GM10266 (cell line): ENCODE data around the gene ZRANB2.

Experiments
- DNase-seq: peaks from one replicate; pipeline ENCODE4 v3.0.0; 2012; ENCODE audit errors: extremely low spot score
- TF ChIP-seq, protein P1 (sequence below): IDR thresholded peaks from 2 replicates; pipeline ENCODE4 v1.5.1; 2012; ENCODE audit warnings: mild to moderate bottlenecking, low read depth; ENCODE audit not compliant: control insufficient read depth, insufficient read depth; ENCODE audit errors: missing control alignments

Gene ZRANB2

DNA sequence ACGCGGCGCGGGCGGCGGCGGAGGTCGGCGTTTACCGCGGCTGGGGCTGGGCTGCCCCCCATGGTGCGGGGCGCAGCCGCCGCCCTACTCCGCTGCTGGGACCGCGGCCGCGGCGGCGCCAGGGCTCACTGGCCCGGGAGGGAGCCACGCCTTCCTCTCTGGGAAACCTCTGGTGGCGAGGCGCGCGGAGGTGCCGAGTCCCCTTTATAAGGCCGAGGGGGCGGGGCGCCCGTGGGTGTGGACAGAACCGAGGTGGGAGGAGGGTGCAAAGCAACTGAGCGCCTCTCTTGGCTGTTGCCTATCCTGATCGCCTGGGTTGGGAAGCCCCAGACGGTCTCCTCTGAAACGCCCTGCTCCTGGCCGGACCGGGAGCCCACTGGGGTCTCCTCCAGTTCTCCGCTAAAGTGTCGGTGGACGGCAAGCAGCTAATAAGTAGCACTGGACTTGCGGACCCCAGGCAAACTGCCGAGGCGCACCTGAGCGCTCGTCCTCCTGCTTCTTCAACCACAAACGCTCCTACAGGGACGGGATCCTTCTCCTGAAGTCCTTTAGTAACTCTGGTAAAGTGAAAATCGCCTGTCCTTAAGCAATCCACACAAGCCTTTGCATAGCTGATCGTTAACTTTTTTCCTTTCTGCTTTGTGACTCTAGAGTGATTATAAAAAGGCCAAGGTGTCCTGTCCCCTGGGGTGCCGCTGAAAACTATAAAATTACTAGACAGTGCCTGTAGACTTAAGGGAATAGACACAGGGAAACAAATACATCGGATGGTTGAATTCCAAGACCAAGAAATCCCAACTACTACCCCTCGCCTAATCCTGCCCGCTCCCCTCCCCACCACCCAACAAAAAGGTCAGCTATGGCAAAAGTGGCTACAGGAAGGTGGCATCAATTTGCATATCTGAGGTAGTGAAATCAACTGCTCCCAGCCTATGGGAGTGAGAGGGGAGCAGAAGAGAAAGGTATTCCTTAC is 32.9 kb downstream of the ZRANB2 start, which contains the start of gene PTGER3:
TSS of gene PTGER3 (minus strand) at position 182 of the 973 bp plus-strand sequence. CDS start 239 bp downstream, outside the sequence.
- TF ChIP-seq, protein P1, sequence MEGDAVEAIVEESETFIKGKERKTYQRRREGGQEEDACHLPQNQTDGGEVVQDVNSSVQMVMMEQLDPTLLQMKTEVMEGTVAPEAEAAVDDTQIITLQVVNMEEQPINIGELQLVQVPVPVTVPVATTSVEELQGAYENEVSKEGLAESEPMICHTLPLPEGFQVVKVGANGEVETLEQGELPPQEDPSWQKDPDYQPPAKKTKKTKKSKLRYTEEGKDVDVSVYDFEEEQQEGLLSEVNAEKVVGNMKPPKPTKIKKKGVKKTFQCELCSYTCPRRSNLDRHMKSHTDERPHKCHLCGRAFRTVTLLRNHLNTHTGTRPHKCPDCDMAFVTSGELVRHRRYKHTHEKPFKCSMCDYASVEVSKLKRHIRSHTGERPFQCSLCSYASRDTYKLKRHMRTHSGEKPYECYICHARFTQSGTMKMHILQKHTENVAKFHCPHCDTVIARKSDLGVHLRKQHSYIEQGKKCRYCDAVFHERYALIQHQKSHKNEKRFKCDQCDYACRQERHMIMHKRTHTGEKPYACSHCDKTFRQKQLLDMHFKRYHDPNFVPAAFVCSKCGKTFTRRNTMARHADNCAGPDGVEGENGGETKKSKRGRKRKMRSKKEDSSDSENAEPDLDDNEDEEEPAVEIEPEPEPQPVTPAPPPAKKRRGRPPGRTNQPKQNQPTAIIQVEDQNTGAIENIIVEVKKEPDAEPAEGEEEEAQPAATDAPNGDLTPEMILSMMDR, result no peak
- DNase-seq, result peak; percentile 38

DNA sequence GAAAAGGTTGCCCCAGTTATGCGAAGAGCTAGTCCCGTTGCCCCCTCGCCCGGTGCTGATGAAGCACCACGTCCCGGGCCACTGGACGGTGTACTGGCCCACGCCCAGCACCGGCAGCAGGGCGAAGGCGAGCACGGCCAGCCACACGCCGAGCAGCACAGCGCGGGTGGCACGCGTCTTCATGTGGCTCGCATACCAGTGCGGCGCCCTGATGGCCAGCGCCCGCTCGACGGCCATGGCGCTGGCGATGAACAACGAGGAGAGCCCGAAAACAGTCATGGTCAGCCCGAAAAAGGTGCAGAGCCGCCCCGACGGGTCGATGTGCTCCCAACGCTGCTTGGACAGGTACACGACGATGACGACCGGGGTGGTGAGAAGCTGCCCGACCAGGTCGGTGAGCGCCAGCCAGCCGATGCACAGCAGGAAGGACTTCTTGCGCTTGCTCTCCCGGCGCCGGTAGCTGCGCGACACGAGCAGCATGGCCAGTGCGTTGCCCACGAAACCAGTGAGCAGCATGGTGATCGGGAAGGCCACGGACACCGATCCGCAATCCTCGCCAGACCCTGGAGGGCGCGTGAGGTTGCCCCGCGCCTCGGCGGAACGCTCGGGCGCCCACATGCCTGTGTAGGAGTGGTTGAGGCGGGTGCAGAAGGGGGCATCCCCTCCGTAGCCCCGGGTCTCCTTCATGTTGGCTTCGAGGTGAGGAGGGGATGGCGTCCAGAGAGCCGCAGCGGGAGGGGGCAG is 33.8 kb downstream of the ZRANB2 start:
- peak; percentile 34 for DNase-seq
- TF ChIP-seq, protein P1, result no peak

DNA sequence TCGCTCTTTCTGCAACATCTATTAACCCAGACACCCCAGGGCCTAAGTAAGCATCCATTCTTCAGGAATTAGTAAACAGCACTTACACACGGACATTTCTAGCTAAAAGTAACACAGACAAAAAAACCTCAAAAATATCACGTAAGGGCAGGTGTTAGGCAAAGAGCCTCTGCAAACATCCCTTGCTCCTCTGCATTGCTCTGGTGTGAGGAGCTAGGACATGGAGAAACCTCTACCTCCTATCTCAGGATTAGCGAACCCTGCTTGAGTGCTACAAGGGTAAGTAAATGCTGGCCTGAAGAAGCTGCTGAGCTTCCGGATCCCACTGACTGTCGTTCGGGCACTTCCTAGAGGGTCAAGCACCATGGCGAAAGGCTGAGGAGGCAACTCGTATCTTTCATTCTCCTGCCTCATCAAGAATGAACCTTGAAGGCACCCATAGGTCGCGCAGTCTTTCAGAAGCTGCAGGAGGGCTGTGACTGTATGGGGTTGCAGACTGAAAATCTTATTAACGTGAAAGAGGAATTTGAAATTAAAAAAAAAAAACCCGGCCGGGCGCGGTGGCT is 35.3 kb downstream of the ZRANB2 start:
- TF ChIP-seq, protein P1, result no peak
- DNase-seq, result no peak

DNA sequence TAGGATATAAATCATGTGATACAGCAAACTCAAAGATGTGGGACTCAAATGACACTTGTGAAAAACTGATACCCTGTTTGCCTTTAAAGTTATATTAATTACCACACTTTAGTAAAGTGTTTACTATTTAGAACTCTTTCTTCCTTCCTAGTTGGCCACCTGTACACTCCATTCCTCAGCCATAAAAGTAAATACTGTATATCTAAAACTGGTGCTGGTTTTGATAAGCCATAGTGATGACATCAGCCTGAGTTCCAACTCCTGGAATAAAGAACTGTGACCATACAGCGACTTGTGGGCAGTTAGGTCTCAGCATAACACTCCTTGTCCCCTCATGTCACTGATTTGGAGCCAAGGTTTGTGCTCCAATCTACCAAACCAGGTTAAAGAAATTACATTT is 36.0 kb downstream of the ZRANB2 start:
- DNase-seq, result no peak
- TF ChIP-seq, protein P1, result no peak

DNA sequence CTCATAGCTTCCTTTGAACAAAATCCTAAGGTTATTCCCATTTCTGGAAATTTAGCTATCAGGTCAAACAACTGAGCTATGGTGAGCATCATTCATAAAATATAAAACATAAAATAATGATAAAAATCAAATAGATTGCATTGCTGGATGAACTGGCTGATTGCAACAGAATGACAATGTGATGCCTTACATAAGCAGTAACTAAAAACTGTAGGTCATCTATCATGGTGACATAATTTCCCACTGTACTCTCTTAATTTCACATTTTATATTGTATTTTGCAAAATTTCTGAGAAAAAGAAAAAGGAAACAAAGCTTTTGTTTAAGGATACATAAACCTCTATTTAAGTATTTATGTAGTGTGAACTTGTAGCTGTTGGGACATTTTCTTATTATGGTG is 37.8 kb downstream of the ZRANB2 start:
- TF ChIP-seq, protein P1, result no peak
- no peak for DNase-seq

DNA sequence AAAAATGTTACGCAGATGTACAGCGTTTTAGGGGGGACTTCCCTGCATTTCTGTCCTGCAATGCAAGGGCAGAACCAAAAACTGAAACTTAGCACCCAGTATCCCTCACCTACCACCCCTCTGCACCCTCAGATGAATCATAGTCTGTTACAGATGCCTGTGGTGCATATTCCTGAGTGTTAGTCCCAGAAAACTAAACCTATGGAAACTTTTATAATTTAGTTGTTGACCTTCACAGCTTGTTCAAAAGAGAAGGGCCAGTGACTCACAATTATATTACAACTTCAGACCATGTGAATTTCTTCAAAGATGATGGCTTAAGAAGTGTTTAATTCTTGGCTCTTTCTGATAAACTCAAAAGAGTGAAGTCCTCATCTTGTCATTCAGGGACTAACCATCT is 39.0 kb downstream of the ZRANB2 start:
- TF ChIP-seq, protein P1, result no peak
- no peak for DNase-seq
